ENCODE data around the gene SLC11A1.

DNA sequence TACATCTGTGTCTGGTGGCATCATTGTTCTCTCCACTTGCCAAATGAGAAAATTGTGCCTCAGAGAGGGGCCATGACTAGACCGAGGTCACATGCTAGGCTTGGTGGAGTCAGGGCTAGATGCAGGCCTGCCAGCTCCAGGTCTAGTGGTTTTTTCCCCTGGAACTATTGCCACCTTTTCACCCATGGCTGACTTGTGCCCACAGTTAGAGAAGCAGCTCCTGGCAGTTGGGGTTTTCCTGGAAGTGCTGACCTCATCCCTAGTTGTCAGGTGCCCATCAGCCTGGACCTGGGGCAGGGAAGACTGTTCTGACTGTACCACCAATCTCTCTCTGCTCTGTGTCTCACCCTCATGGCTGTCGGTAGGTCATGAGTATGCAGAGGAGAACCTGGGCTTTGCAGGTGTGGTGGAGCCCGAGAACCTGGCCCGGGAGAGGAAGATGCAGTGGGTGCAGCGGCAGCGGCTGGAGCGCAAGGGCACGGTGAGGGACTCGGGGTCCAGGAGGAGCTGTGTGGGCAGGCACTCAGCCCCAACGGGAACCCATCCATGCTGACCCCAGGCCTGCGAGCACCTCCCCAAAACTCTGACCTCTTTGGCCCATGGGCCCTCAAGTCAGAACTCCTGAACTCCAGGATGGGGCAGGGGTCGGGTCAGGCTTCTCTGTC lies 37.9 kb upstream of the SLC11A1 start:
- TF ChIP-seq, protein P1, sequence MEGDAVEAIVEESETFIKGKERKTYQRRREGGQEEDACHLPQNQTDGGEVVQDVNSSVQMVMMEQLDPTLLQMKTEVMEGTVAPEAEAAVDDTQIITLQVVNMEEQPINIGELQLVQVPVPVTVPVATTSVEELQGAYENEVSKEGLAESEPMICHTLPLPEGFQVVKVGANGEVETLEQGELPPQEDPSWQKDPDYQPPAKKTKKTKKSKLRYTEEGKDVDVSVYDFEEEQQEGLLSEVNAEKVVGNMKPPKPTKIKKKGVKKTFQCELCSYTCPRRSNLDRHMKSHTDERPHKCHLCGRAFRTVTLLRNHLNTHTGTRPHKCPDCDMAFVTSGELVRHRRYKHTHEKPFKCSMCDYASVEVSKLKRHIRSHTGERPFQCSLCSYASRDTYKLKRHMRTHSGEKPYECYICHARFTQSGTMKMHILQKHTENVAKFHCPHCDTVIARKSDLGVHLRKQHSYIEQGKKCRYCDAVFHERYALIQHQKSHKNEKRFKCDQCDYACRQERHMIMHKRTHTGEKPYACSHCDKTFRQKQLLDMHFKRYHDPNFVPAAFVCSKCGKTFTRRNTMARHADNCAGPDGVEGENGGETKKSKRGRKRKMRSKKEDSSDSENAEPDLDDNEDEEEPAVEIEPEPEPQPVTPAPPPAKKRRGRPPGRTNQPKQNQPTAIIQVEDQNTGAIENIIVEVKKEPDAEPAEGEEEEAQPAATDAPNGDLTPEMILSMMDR (conservative IDR thresholded peaks at IDR 0.05; ENCODE audit: low read depth in 2 of 2) = no peak
- TF ChIP-seq JUNB (IDR thresholded peaks at IDR 0.05; ENCODE audit: unreplicated experiment) = no peak
- no peak for TF ChIP-seq POLR2AphosphoS5 (IDR thresholded peaks at IDR 0.05; ENCODE audit: low read depth)
- TF ChIP-seq EZH2phosphoT487 (IDR thresholded peaks at IDR 0.05; ENCODE audit: unreplicated experiment) = no peak
- no peak for TF ChIP-seq EZH2 (IDR thresholded peaks at IDR 0.05; ENCODE audit: low read depth, unreplicated experiment)
- TF ChIP-seq, protein P2, sequence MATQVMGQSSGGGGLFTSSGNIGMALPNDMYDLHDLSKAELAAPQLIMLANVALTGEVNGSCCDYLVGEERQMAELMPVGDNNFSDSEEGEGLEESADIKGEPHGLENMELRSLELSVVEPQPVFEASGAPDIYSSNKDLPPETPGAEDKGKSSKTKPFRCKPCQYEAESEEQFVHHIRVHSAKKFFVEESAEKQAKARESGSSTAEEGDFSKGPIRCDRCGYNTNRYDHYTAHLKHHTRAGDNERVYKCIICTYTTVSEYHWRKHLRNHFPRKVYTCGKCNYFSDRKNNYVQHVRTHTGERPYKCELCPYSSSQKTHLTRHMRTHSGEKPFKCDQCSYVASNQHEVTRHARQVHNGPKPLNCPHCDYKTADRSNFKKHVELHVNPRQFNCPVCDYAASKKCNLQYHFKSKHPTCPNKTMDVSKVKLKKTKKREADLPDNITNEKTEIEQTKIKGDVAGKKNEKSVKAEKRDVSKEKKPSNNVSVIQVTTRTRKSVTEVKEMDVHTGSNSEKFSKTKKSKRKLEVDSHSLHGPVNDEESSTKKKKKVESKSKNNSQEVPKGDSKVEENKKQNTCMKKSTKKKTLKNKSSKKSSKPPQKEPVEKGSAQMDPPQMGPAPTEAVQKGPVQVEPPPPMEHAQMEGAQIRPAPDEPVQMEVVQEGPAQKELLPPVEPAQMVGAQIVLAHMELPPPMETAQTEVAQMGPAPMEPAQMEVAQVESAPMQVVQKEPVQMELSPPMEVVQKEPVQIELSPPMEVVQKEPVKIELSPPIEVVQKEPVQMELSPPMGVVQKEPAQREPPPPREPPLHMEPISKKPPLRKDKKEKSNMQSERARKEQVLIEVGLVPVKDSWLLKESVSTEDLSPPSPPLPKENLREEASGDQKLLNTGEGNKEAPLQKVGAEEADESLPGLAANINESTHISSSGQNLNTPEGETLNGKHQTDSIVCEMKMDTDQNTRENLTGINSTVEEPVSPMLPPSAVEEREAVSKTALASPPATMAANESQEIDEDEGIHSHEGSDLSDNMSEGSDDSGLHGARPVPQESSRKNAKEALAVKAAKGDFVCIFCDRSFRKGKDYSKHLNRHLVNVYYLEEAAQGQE (IDR thresholded peaks at IDR 0.05; ENCODE audit: unreplicated experiment) = no peak
- TF ChIP-seq, protein P3, sequence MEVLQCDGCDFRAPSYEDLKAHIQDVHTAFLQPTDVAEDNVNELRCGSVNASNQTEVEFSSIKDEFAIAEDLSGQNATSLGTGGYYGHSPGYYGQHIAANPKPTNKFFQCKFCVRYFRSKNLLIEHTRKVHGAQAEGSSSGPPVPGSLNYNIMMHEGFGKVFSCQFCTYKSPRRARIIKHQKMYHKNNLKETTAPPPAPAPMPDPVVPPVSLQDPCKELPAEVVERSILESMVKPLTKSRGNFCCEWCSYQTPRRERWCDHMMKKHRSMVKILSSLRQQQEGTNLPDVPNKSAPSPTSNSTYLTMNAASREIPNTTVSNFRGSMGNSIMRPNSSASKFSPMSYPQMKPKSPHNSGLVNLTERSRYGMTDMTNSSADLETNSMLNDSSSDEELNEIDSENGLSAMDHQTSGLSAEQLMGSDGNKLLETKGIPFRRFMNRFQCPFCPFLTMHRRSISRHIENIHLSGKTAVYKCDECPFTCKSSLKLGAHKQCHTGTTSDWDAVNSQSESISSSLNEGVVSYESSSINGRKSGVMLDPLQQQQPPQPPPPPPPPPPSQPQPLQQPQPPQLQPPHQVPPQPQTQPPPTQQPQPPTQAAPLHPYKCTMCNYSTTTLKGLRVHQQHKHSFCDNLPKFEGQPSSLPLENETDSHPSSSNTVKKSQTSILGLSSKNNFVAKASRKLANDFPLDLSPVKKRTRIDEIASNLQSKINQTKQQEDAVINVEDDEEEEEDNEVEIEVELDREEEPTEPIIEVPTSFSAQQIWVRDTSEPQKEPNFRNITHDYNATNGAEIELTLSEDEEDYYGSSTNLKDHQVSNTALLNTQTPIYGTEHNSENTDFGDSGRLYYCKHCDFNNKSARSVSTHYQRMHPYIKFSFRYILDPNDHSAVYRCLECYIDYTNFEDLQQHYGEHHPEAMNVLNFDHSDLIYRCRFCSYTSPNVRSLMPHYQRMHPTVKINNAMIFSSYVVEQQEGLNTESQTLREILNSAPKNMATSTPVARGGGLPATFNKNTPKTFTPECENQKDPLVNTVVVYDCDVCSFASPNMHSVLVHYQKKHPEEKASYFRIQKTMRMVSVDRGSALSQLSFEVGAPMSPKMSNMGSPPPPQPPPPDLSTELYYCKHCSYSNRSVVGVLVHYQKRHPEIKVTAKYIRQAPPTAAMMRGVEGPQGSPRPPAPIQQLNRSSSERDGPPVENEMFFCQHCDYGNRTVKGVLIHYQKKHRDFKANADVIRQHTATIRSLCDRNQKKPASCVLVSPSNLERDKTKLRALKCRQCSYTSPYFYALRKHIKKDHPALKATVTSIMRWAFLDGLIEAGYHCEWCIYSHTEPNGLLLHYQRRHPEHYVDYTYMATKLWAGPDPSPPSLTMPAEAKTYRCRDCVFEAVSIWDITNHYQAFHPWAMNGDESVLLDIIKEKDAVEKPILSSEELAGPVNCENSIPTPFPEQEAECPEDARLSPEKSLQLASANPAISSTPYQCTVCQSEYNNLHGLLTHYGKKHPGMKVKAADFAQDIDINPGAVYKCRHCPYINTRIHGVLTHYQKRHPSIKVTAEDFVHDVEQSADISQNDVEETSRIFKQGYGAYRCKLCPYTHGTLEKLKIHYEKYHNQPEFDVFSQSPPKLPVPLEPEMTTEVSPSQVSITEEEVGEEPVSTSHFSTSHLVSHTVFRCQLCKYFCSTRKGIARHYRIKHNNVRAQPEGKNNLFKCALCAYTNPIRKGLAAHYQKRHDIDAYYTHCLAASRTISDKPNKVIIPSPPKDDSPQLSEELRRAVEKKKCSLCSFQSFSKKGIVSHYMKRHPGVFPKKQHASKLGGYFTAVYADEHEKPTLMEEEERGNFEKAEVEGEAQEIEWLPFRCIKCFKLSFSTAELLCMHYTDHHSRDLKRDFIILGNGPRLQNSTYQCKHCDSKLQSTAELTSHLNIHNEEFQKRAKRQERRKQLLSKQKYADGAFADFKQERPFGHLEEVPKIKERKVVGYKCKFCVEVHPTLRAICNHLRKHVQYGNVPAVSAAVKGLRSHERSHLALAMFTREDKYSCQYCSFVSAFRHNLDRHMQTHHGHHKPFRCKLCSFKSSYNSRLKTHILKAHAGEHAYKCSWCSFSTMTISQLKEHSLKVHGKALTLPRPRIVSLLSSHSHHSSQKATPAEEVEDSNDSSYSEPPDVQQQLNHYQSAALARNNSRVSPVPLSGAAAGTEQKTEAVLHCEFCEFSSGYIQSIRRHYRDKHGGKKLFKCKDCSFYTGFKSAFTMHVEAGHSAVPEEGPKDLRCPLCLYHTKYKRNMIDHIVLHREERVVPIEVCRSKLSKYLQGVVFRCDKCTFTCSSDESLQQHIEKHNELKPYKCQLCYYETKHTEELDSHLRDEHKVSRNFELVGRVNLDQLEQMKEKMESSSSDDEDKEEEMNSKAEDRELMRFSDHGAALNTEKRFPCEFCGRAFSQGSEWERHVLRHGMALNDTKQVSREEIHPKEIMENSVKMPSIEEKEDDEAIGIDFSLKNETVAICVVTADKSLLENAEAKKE (CRISPR knock-in tag; IDR thresholded peaks at IDR 0.05) = no peak
- TF ChIP-seq CREB1 (CRISPR knock-in tag; IDR thresholded peaks at IDR 0.05; ENCODE audit: low read depth) = no peak
- TF ChIP-seq NANOG (IDR thresholded peaks at IDR 0.05; ENCODE audit: borderline replicate concordance) = no peak

Data from GM23338 (cell line).